GM10248 (cell line): ENCODE data around the gene ADCY10.

Source experiments
- CTCF ChIA-PET: fragments of 300-600 bp; sonication (Branson Sonifier 250); formaldehyde crosslinking; extraction: SDS; loops from one replicate; lab custom pipeline; 2021; ENCODE audit warnings: antibody characterized with exemption; lab: Yijun Ruan, JAX
- POLR2A ChIA-PET: fragments of 350-650 bp; sonication (Branson Sonifier 250); formaldehyde crosslinking; extraction: SDS; loops from one replicate; lab custom pipeline; 2020; ENCODE audit warnings: antibody characterized with exemption; lab: Yijun Ruan, JAX
- DNase-seq: peaks from one replicate; pipeline ENCODE4 v3.0.0; 2012; ENCODE audit errors: extremely low spot score
- CTCF ChIP-seq: IDR thresholded peaks from 2 replicates; pipeline ENCODE4 v1.5.1; 2012; ENCODE audit warnings: mild to moderate bottlenecking, low read depth; ENCODE audit errors: extremely low read depth, missing control alignments, control extremely low read depth

Gene ADCY10

GRCh38 chr1:167805041-167805556 is 108.8 kb downstream of the ADCY10 start:
- DNase-seq: peak; percentile 30
- ChIA-PET CTCF (interaction anchor here (1.5 to 6.5 kb wide), 2 partner anchors 11 to 15 kb away, joined by 4 to 28 read pairs; no protein-coding TSS in a partner anchor), POLR2A (no interaction called here)
- no peak for TF ChIP-seq CTCF

GRCh38 chr1:167803358-167804207 is 110.4 kb downstream of the ADCY10 start:
- TF ChIP-seq CTCF: peak; percentile 96
- CTCF ChIA-PET: interaction anchor here (0.6 to 6.5 kb wide), 9 partner anchors 10 to 134 kb away, joined by 3 to 28 read pairs (median 4); partner anchors contain the start of gene MPC2
- DNase-seq: peak; percentile 90
- POLR2A ChIA-PET: no interaction called here

GRCh38 chr1:167802235-167802634 is 111.7 kb downstream of the ADCY10 start:
- no peak for TF ChIP-seq CTCF
- CTCF ChIA-PET: interaction anchor here (1.3 to 6.5 kb wide), 4 partner anchors 11 to 134 kb away, joined by 3 to 28 read pairs (median 6); partner anchors contain the start of gene DCAF6
- no peak for DNase-seq
- POLR2A ChIA-PET: no interaction called here

GRCh38 chr1:167800251-167800650 is 113.7 kb downstream of the ADCY10 start:
- CTCF ChIA-PET: interaction anchor here (0.7 to 6.5 kb wide), 7 partner anchors 8 to 200 kb away, joined by 3 to 28 read pairs (median 3); no protein-coding TSS in a partner anchor
- no peak for TF ChIP-seq CTCF
- no peak for DNase-seq
- POLR2A ChIA-PET: no interaction called here

- ChIA-PET CTCF (interaction anchor here (0.6 to 6.5 kb wide), 8 partner anchors 8 to 606 kb away, joined by 3 to 28 read pairs (median 3); no protein-coding TSS in a partner anchor), POLR2A (no interaction called here)
- TF ChIP-seq CTCF: no peak
- DNase-seq: no peak
These were observed 114.2 kb downstream of the ADCY10 start for GRCh38 chr1:167799747-167800146.

GRCh38 chr1:167798952-167799351 is 115.0 kb downstream of the ADCY10 start:
- ChIA-PET POLR2A (no interaction called here), CTCF (interaction anchor here (0.7 to 6.5 kb wide), 2 partner anchors 9 to 430 kb away, joined by 3 to 28 read pairs; no protein-coding TSS in a partner anchor)
- no peak for DNase-seq
- no peak for TF ChIP-seq CTCF
